ENCODE data around the gene SORBS2.

The SORBS2 gene

GRCh38 chr4:185841451-185841850 is 29.5 kb upstream of the SORBS2 start:
- H3K27me3 ChIP-seq (ENCODE audit: control insufficient read depth, insufficient read depth, low read length), result no peaks in the 10 kb centered on the region
- H3K4me3 ChIP-seq (ENCODE audit: low read depth, low read length), result no peak overlapping the region
- H3K9me3 ChIP-seq (ENCODE audit: control insufficient read depth, insufficient read depth, low read length), result peaks cover 8% of the 10 kb centered on the region
- H3K9ac ChIP-seq (ENCODE audit: low read depth, low read length), result no peak overlapping the region
- H3K36me3 ChIP-seq (ENCODE audit: control insufficient read depth, insufficient read depth, low read length), result no peaks in the 10 kb centered on the region
- H3K27ac ChIP-seq (ENCODE audit: low read depth, low read length), result no peak overlapping the region
- H3K4me1 ChIP-seq (ENCODE audit: control insufficient read depth, insufficient read depth, low read length), result peaks cover 51% of the 10 kb centered on the region

GRCh38 chr4:185840953-185841352 is 29.0 kb upstream of the SORBS2 start:
- Histone ChIP-seq H3K27ac (ENCODE audit: low read depth, low read length) (peak overlapping the region; percentile 99), H3K36me3 (ENCODE audit: control insufficient read depth, insufficient read depth, low read length) (no peaks in the 10 kb centered on the region), H3K4me1 (ENCODE audit: control insufficient read depth, insufficient read depth, low read length) (peaks cover 56% of the 10 kb centered on the region), H3K9me3 (ENCODE audit: control insufficient read depth, insufficient read depth, low read length) (peaks cover 6% of the 10 kb centered on the region), H3K9ac (ENCODE audit: low read depth, low read length) (no peak overlapping the region), H3K27me3 (ENCODE audit: control insufficient read depth, insufficient read depth, low read length) (no peaks in the 10 kb centered on the region), H3K4me3 (ENCODE audit: low read depth, low read length) (no peak overlapping the region)

GRCh38 chr4:185840201-185840600 is 28.2 kb upstream of the SORBS2 start:
- H3K27me3 ChIP-seq (ENCODE audit: control insufficient read depth, insufficient read depth, low read length), result no peaks in the 10 kb centered on the region
- H3K9me3 ChIP-seq (ENCODE audit: control insufficient read depth, insufficient read depth, low read length), result no peaks in the 10 kb centered on the region
- H3K4me1 ChIP-seq (ENCODE audit: control insufficient read depth, insufficient read depth, low read length), result peaks cover 62% of the 10 kb centered on the region
- no peak overlapping the region for H3K4me3 ChIP-seq (ENCODE audit: low read depth, low read length)
- H3K36me3 ChIP-seq (ENCODE audit: control insufficient read depth, insufficient read depth, low read length), result no peaks in the 10 kb centered on the region
- H3K27ac ChIP-seq (ENCODE audit: low read depth, low read length), result peak overlapping the region; percentile 99
- H3K9ac ChIP-seq (ENCODE audit: low read depth, low read length), result peak overlapping the region; percentile 71; the same call in 1 of the 2 replicates

GRCh38 chr4:185839770-185840169 is 27.8 kb upstream of the SORBS2 start:
- H3K9ac ChIP-seq (ENCODE audit: low read depth, low read length), result peak overlapping the region; percentile 71
- H3K27ac ChIP-seq (ENCODE audit: low read depth, low read length), result peak overlapping the region; percentile 99
- H3K4me3 ChIP-seq (ENCODE audit: low read depth, low read length), result peak overlapping the region; percentile 2; the same call in 1 of the 2 replicates
- H3K4me1 ChIP-seq (ENCODE audit: control insufficient read depth, insufficient read depth, low read length), result peaks cover 64% of the 10 kb centered on the region
- H3K27me3 ChIP-seq (ENCODE audit: control insufficient read depth, insufficient read depth, low read length), result no peaks in the 10 kb centered on the region
- no peaks in the 10 kb centered on the region for H3K9me3 ChIP-seq (ENCODE audit: control insufficient read depth, insufficient read depth, low read length)
- no peaks in the 10 kb centered on the region for H3K36me3 ChIP-seq (ENCODE audit: control insufficient read depth, insufficient read depth, low read length)

- no peaks in the 10 kb centered on the region for H3K27me3 ChIP-seq (ENCODE audit: control insufficient read depth, insufficient read depth, low read length)
- peak overlapping the region; percentile 99 for H3K27ac ChIP-seq (ENCODE audit: low read depth, low read length)
- no peaks in the 10 kb centered on the region for H3K36me3 ChIP-seq (ENCODE audit: control insufficient read depth, insufficient read depth, low read length)
- peaks cover 63% of the 10 kb centered on the region for H3K4me1 ChIP-seq (ENCODE audit: control insufficient read depth, insufficient read depth, low read length)
- peak overlapping the region; percentile 71 for H3K9ac ChIP-seq (ENCODE audit: low read depth, low read length)
- no peaks in the 10 kb centered on the region for H3K9me3 ChIP-seq (ENCODE audit: control insufficient read depth, insufficient read depth, low read length)
- peak overlapping the region; percentile 8; the same call in 1 of the 2 replicates for H3K4me3 ChIP-seq (ENCODE audit: low read depth, low read length)
Measured at GRCh38 chr4:185839194-185839712, 27.3 kb upstream of the SORBS2 start.

- Histone ChIP-seq H3K36me3 (ENCODE audit: control insufficient read depth, insufficient read depth, low read length) (no peaks in the 10 kb centered on the region), H3K27me3 (ENCODE audit: control insufficient read depth, insufficient read depth, low read length) (no peaks in the 10 kb centered on the region), H3K4me1 (ENCODE audit: control insufficient read depth, insufficient read depth, low read length) (peaks cover 57% of the 10 kb centered on the region), H3K4me3 (ENCODE audit: low read depth, low read length) (peak overlapping the region; percentile 8; the same call in 1 of the 2 replicates), H3K9ac (ENCODE audit: low read depth, low read length) (peak overlapping the region; percentile 71), H3K27ac (ENCODE audit: low read depth, low read length) (peak overlapping the region; percentile 99), H3K9me3 (ENCODE audit: control insufficient read depth, insufficient read depth, low read length) (no peaks in the 10 kb centered on the region)
Measured at GRCh38 chr4:185838514-185839193, 26.7 kb upstream of the SORBS2 start.

- peak overlapping the region; percentile 71 for H3K9ac ChIP-seq (ENCODE audit: low read depth, low read length)
- H3K27ac ChIP-seq (ENCODE audit: low read depth, low read length), result peak overlapping the region; percentile 99
- peaks cover 57% of the 10 kb centered on the region for H3K4me1 ChIP-seq (ENCODE audit: control insufficient read depth, insufficient read depth, low read length)
- H3K9me3 ChIP-seq (ENCODE audit: control insufficient read depth, insufficient read depth, low read length), result no peaks in the 10 kb centered on the region
- no peak overlapping the region for H3K4me3 ChIP-seq (ENCODE audit: low read depth, low read length)
- no peaks in the 10 kb centered on the region for H3K27me3 ChIP-seq (ENCODE audit: control insufficient read depth, insufficient read depth, low read length)
- no peaks in the 10 kb centered on the region for H3K36me3 ChIP-seq (ENCODE audit: control insufficient read depth, insufficient read depth, low read length)
Measured at GRCh38 chr4:185838104-185838452, 26.1 kb upstream of the SORBS2 start.

GRCh38 chr4:185837415-185838103 is 25.6 kb upstream of the SORBS2 start:
- peak overlapping the region; percentile 71; the same call in 1 of the 2 replicates for H3K9ac ChIP-seq (ENCODE audit: low read depth, low read length)
- H3K27me3 ChIP-seq (ENCODE audit: control insufficient read depth, insufficient read depth, low read length), result no peaks in the 10 kb centered on the region
- peaks cover 57% of the 10 kb centered on the region for H3K4me1 ChIP-seq (ENCODE audit: control insufficient read depth, insufficient read depth, low read length)
- H3K9me3 ChIP-seq (ENCODE audit: control insufficient read depth, insufficient read depth, low read length), result no peaks in the 10 kb centered on the region
- H3K27ac ChIP-seq (ENCODE audit: low read depth, low read length), result peak overlapping the region; percentile 99
- no peak overlapping the region for H3K4me3 ChIP-seq (ENCODE audit: low read depth, low read length)
- H3K36me3 ChIP-seq (ENCODE audit: control insufficient read depth, insufficient read depth, low read length), result no peaks in the 10 kb centered on the region

- H3K9ac ChIP-seq (ENCODE audit: low read depth, low read length), result peak overlapping the region; percentile 43; the same call in 1 of the 2 replicates
Measured at GRCh38 chr4:185836241-185837084, 24.5 kb upstream of the SORBS2 start.

GRCh38 chr4:185835814-185836213 is 23.8 kb upstream of the SORBS2 start:
- Histone ChIP-seq H3K27me3 (ENCODE audit: control insufficient read depth, insufficient read depth, low read length) (no peaks in the 10 kb centered on the region), H3K9ac (ENCODE audit: low read depth, low read length) (peak overlapping the region; percentile 43; the same call in 1 of the 2 replicates), H3K9me3 (ENCODE audit: control insufficient read depth, insufficient read depth, low read length) (no peaks in the 10 kb centered on the region), H3K4me3 (ENCODE audit: low read depth, low read length) (no peak overlapping the region), H3K36me3 (ENCODE audit: control insufficient read depth, insufficient read depth, low read length) (no peaks in the 10 kb centered on the region), H3K27ac (ENCODE audit: low read depth, low read length) (peak overlapping the region; percentile 99), H3K4me1 (ENCODE audit: control insufficient read depth, insufficient read depth, low read length) (peaks cover 61% of the 10 kb centered on the region)

More at GRCh38 chr4:185836241-185837084, 24.5 kb upstream of the SORBS2 start:
- no peak overlapping the region for H3K4me3 ChIP-seq (ENCODE audit: low read depth, low read length)
- H3K9me3 ChIP-seq (ENCODE audit: control insufficient read depth, insufficient read depth, low read length), result no peaks in the 10 kb centered on the region
- H3K27me3 ChIP-seq (ENCODE audit: control insufficient read depth, insufficient read depth, low read length), result no peaks in the 10 kb centered on the region
- H3K36me3 ChIP-seq (ENCODE audit: control insufficient read depth, insufficient read depth, low read length), result no peaks in the 10 kb centered on the region
- peak overlapping the region; percentile 99 for H3K27ac ChIP-seq (ENCODE audit: low read depth, low read length)
- peaks cover 58% of the 10 kb centered on the region for H3K4me1 ChIP-seq (ENCODE audit: control insufficient read depth, insufficient read depth, low read length)

Data from HUES48 (cell line).